Ovary (tissue), 9 donors: ENCODE results near the gene IPCEF1. TPM values are rescaled to one million over a fixed set of nuclear protein-coding genes. Genes with fewer than 3 reads are reported as not detected.
A peak's percentile ranks its signal among the peaks of the same experiment; 100 is the strongest.

Experiments
- DNase-seq, 5 donors: peaks; one replicate each; pipeline ENCODE4 v3.0.0-alpha.2; 2019 to 2020
- H3K27ac ChIP-seq, 2 donors: fragments of 200-600 bp; one replicate each; pipeline versions ENCODE4 v1.5.1 to v1.8.0; 2019 to 2022
- H3K27me3 ChIP-seq: fragments of 200-600 bp; one replicate; pipeline ENCODE4 v1.8.0; 2022
- H3K36me3 ChIP-seq: fragments of 200-600 bp; sonication (generic); one replicate; pipeline ENCODE4 v1.5.1; 2019
- H3K4me1 ChIP-seq: one replicate; pipeline ENCODE4 v1.8.1; 2013; ENCODE audit warnings: mild to moderate bottlenecking, moderate library complexity; ENCODE audit not compliant: insufficient read depth
- H3K4me3 ChIP-seq: fragments of 200-600 bp; sonication (generic); one replicate; pipeline ENCODE4 v1.5.1; 2017
- H3K9me3 ChIP-seq, 2 donors: fragments of 200-600 bp in 1 of 2; sonication (generic) in 1 of 2; one replicate each; pipeline versions ENCODE4 v1.5.1 to v1.8.1; 2013 to 2019; ENCODE audit warnings: mild to moderate bottlenecking in 1 of 2, moderate library complexity in 1 of 2
- CTCF ChIP-seq, 3 donors: fragments of 450-650 bp in 2 of 3; fragments of 200-600 bp in 1 of 3; IDR thresholded peaks; one replicate each; pipeline versions ENCODE4 v1.5.1 to v1.8.0; 2016 to 2022; ENCODE audit warnings: antibody characterized with exemption in 3 of 3, mild to moderate bottlenecking in 1 of 3
- EP300 ChIP-seq: sonication (generic); formaldehyde crosslinking; IDR thresholded peaks from one replicate; pipeline ENCODE4 v1.6.1; 2017; ENCODE audit warnings: antibody characterized with exemption
- POLR2A ChIP-seq: fragments of 450-650 bp; IDR thresholded peaks from one replicate; pipeline ENCODE4 v1.6.1; 2017; ENCODE audit warnings: antibody characterized with exemption, mild to moderate bottlenecking, moderate library complexity
- WGBS, 3 donors: extraction: QIAGEN DNeasy Blood & Tissue Kit in 1 of 3; methylation state at CpG; one replicate each; pipeline versions ENCODE4 v1.1.5 to v1.1.7; 2013 to 2017; 5-methylcytosine and 5-hydroxymethylcytosine counted together
- intact Hi-C, 4 donors: fragments of 100-400 bp; cut with DNase I; formaldehyde crosslinking; loops; one replicate each; pipeline versions ENCODE4 v1.11.0 to v1.15.1; 2022 to 2023
- polyA plus RNA-seq, 2 donors: library from polyadenylated mRNA; stranded (reverse); fragments of 200-250 nt in 1 of 2; fragments of 350-450 nt in 1 of 2; fragmentation: Illumina TruSeq in 1 of 2; extraction: RNeasy Lipid Tissue Mini Kit (QIAGEN cat#74804) in 1 of 2; gene quantifications; one replicate each; pipeline ENCODE4 v1.2.3, GENCODE V29; 2013 to 2014
- total RNA-seq, 7 donors: library from RNA; depleted of rRNA in 2 of 7; stranded (reverse); fragments of >200 nt in 2 of 7; fragmentation: NEBNext Ultra II Directional in 3 of 7; extraction: Animal tissue kit (Norgen Biotek cat#: 25700) in 3 of 7; gene quantifications; one replicate each; pipeline versions ENCODE4 v1.1.0 to v1.2.4, GENCODE V29; 2016 to 2023
- donor health status: DM: no; HTN: no; CAD: no; lungs with moderate emphysema.
- donor health status: DM: no; HTN: no; CAD: no.
- donor health status: Bipolar disorder and iron deficiency.
- donor health status: DM: yes; HTN: yes; CAD: no.
- donor health status: DM: no; HTN: no; CAD: no.
- donor health status: DM: yes; HTN: yes; CAD: no.

The IPCEF1 gene
- total and polyA plus RNA-seq, 9 donors, result 1.3 to 3.4 (median 1.9) TPM

- H3K4me3 ChIP-seq, result no peak overlapping the region
- no peak for TF ChIP-seq EP300
- no peak for TF ChIP-seq CTCF (IDR thresholded peaks at IDR 0.05)
- no peak for TF ChIP-seq POLR2A
- H3K36me3 ChIP-seq, result no peaks in the 10 kb centered on the region
- peak overlapping the region in 1 of 2 donors; percentile 20 for H3K27ac ChIP-seq
- H3K27me3 ChIP-seq, result no peaks in the 10 kb centered on the region
- WGBS, 3 donors, result 5 to 8% (median 7%) methylated on average over 8 of the region's 8 CpGs
- no peaks in the 10 kb centered on the region for H3K9me3 ChIP-seq
- intact Hi-C loops, result no loop called here
- DNase-seq, result no peak
- H3K4me1 ChIP-seq, result peaks cover 3% of the 10 kb centered on the region
These were observed 37.3 kb downstream of the IPCEF1 start for GRCh38 chr6:154319231-154319858.

- WGBS, 3 donors, result 27 to 41% (median 28%) methylated on average over 1 of the region's 1 CpG
- no peak for TF ChIP-seq CTCF (IDR thresholded peaks at IDR 0.05)
- TF ChIP-seq EP300, result no peak
- TF ChIP-seq POLR2A, result no peak
- peaks cover 3% of the 10 kb centered on the region for H3K4me1 ChIP-seq
- intact Hi-C loops, result no loop called here
- H3K4me3 ChIP-seq, result no peak overlapping the region
- no peak for DNase-seq
- H3K36me3 ChIP-seq, result no peaks in the 10 kb centered on the region
- H3K27ac ChIP-seq, result no peak overlapping the region
- H3K9me3 ChIP-seq, result no peaks in the 10 kb centered on the region
- no peaks in the 10 kb centered on the region for H3K27me3 ChIP-seq
These were observed 37.9 kb downstream of the IPCEF1 start for GRCh38 chr6:154318721-154319120.

GRCh38 chr6:154316131-154316530 lies 40.5 kb downstream of the IPCEF1 start:
- DNase-seq, result no peak
- 88 to 100% (median 96%) methylated on average over 1 of the region's 1 CpG for WGBS, 3 donors
- peaks cover 3% of the 10 kb centered on the region for H3K4me1 ChIP-seq
- no peak overlapping the region for H3K27ac ChIP-seq
- TF ChIP-seq EP300, result no peak
- TF ChIP-seq POLR2A, result no peak
- TF ChIP-seq CTCF (IDR thresholded peaks at IDR 0.05), result no peak
- no peak overlapping the region for H3K4me3 ChIP-seq
- no peaks in the 10 kb centered on the region for H3K36me3 ChIP-seq
- H3K9me3 ChIP-seq, result no peaks in the 10 kb centered on the region
- no peaks in the 10 kb centered on the region for H3K27me3 ChIP-seq
- intact Hi-C loops, result no loop called here

GRCh38 chr6:154314084-154314483 lies 42.5 kb downstream of the IPCEF1 start:
- TF ChIP-seq CTCF (IDR thresholded peaks at IDR 0.05) (no peak), EP300 (no peak), POLR2A (no peak)
- WGBS, 3 donors, result 59 to 66% (median 63%) methylated on average over 1 of the region's 1 CpG
- H3K36me3 ChIP-seq, result no peaks in the 10 kb centered on the region
- intact Hi-C loops, result no loop called here
- H3K9me3 ChIP-seq, result no peaks in the 10 kb centered on the region
- no peak overlapping the region for H3K4me3 ChIP-seq
- H3K27ac ChIP-seq, result no peak overlapping the region
- H3K4me1 ChIP-seq, result peaks cover 3% of the 10 kb centered on the region
- no peaks in the 10 kb centered on the region for H3K27me3 ChIP-seq
- no peak for DNase-seq
